H1 (cell line): Measurements from ENCODE around the gene ACTBL2. TPM values are rescaled to one million over a fixed set of nuclear protein-coding genes. Genes with fewer than 3 reads are reported as not detected.

ENCODE experiments used
- EGR1 ChIP-seq: IDR thresholded peaks from 2 replicates; pipeline ENCODE4 v1.6.1; 2011; ENCODE audit warnings: low read depth, low read length, borderline replicate concordance
- GTF2F1 ChIP-seq: IDR thresholded peaks from 2 replicates; pipeline ENCODE4 v1.6.1; 2012; ENCODE audit warnings: low read depth, low read length, improper control_type of control experiment, borderline replicate concordance
- JUND ChIP-seq: IDR thresholded peaks from 2 replicates; pipeline ENCODE4 v1.6.1; 2011; ENCODE audit warnings: mild to moderate bottlenecking, improper control_type of control experiment, low read length
- RNF2 ChIP-seq: fragments of 200-900, 300-1000 bp; sonication (generic); IDR thresholded peaks from 2 replicates; pipeline ENCODE4 v1.7.1; 2016; ENCODE audit warnings: borderline replicate concordance, low read depth, mild to moderate bottlenecking, antibody characterized with exemption, low read length; ENCODE audit not compliant: poor library complexity, severe bottlenecking; ENCODE audit errors: missing control alignments
- SIRT6 ChIP-seq: IDR thresholded peaks from one replicate; pipeline ENCODE4 v1.7.1; 2012; ENCODE audit warnings: low read length, inconsistent platforms
- polyA plus RNA-seq, 7 experiments: library from polyadenylated mRNA; depleted of rRNA in 3 of 7; stranded (reverse) in 5 of 7; unstranded in 2 of 7; fragments of >200 nt in 5 of 7; fragments of 200-250 nt in 2 of 7; gene quantifications; 1 replicate in 5 of 7; 2 replicates in 1 of 7; 4 replicates in 1 of 7; pipeline versions ENCODE4 v1.2.1 to v1.2.3, GENCODE V29; 2011 to 2013; ENCODE audit warnings: missing spikeins in 2 of 7, mixed read lengths in 2 of 7
- total RNA-seq: library from RNA; stranded (reverse); fragmentation: NEBNext Ultra II Directional; extraction: Animal tissue kit (Norgen Biotek cat#: 25700); gene quantifications from 2 replicates; pipeline ENCODE4 v1.2.1, GENCODE V29; 2021

ACTBL2 gene
- total and polyA plus RNA-seq, 2 of the 8 experiments (the other 6 are each of a cell fraction or from before 2014, with no cell fraction given) = not detected

DNA sequence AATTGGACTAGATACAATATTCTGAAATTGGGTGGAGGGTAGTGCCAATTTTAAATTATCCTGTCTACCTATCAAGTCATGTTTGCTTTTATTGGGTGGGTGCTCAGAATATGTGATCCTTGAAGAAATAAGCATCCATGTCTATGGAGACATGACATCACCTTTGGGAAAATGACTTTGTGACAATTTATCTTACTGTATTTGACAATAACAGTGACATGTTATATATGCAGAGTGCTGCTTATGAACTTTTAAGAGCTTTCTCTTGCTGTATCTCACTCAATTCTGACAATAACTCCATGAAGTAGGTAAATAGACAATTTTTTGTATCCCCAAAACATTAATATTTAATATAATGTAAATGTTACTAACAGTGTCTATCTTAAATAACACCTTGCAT lies 15.1 kb upstream of the ACTBL2 start (continued):
- TF ChIP-seq GTF2F1 (no peak), JUND (no peak), EGR1 (no peak), RNF2 (no peak), SIRT6 (no peak)
